Measurements from ENCODE around the gene DEF6. TPM values are rescaled to one million over a fixed set of nuclear protein-coding genes. Genes with fewer than 3 reads are reported as not detected.

DEF6 gene
- total RNA-seq, 1 experiment from 2014 or later, result 11.3 TPM

GRCh38 chr6:35264550-35265274 lies 32.9 kb upstream of the DEF6 start:
- H3K4me3 Mint-ChIP-seq, result no peak overlapping the region
- H3K4me1 Mint-ChIP-seq, result peaks cover 13% of the 10 kb centered on the region
- H3K27ac Mint-ChIP-seq, result no peak overlapping the region
- no peaks in the 10 kb centered on the region for H3K36me3 Mint-ChIP-seq
- TF ChIP-seq ZNF512 (CRISPR knock-in tag; IDR thresholded peaks at IDR 0.05; ENCODE audit: borderline replicate concordance), result no peak
- TF ChIP-seq PREB (CRISPR knock-in tag; IDR thresholded peaks at IDR 0.05; ENCODE audit: borderline replicate concordance), result no peak
- no peak for TF ChIP-seq ZNF416 (CRISPR knock-in tag; IDR thresholded peaks at IDR 0.05)
- TF ChIP-seq AR (CRISPR knock-in tag; IDR thresholded peaks at IDR 0.05), result no peak
- TF ChIP-seq JUN (CRISPR knock-in tag; IDR thresholded peaks at IDR 0.05), result no peak
- no peak for TF ChIP-seq NR2C2 (CRISPR knock-in tag; IDR thresholded peaks at IDR 0.05)
- no peak for TF ChIP-seq KAT7 (CRISPR knock-in tag; IDR thresholded peaks at IDR 0.05; ENCODE audit: borderline replicate concordance)
- TF ChIP-seq NFATC4 (CRISPR knock-in tag; IDR thresholded peaks at IDR 0.05), result no peak
- no peak for TF ChIP-seq ATF2 (CRISPR knock-in tag; IDR thresholded peaks at IDR 0.05; ENCODE audit: borderline replicate concordance, low read depth)
- no peak for TF ChIP-seq ZNF532 (CRISPR knock-in tag; IDR thresholded peaks at IDR 0.05; ENCODE audit: borderline replicate concordance)
- no peak for TF ChIP-seq HMGA2 (CRISPR knock-in tag; IDR thresholded peaks at IDR 0.05)
- TF ChIP-seq SOX15 (CRISPR knock-in tag; IDR thresholded peaks at IDR 0.05), result no peak
- no peak for TF ChIP-seq ESRRA (CRISPR knock-in tag; IDR thresholded peaks at IDR 0.05; ENCODE audit: borderline replicate concordance)
- no peak for TF ChIP-seq ZNF121 (CRISPR knock-in tag; IDR thresholded peaks at IDR 0.05)
- TF ChIP-seq MXD4 (CRISPR knock-in tag; IDR thresholded peaks at IDR 0.05; ENCODE audit: borderline replicate concordance), result no peak
- H3K9me3 Mint-ChIP-seq, result no peaks in the 10 kb centered on the region
- ATAC-seq (no peak), DNase-seq (ENCODE audit: low spot score) (no peak)
- CTCF ChIA-PET, result interaction anchor here (0.9 kb wide), 1 partner anchor 77 kb away, joined by 3 read pairs; the partner anchor contains the start of gene PPARD
- no peaks in the 10 kb centered on the region for H3K27me3 Mint-ChIP-seq (ENCODE audit: low read depth)
- POLR2A ChIA-PET, result no interaction called here
